Spinal cord (tissue), 10 donors: ENCODE data around the gene CCDC186. TPM values are rescaled to one million over a fixed set of nuclear protein-coding genes. Genes with fewer than 3 reads are reported as not detected.
"Not testable (repeated sequence)": the region's sequence is repeated elsewhere in the genome, so short reads cannot be mapped to it uniquely, and the experiment has no call there.

Experiments used
- DNase-seq, 6 donors: peaks; one replicate each; pipeline versions ENCODE4 v3.0.0 to v3.0.0-alpha.2; 2013 to 2015; ENCODE audit warnings: low spot score in 6 of 6, low read depth in 4 of 6
- H3K27ac ChIP-seq: one replicate; pipeline ENCODE4 v1.5.1; 2013; ENCODE audit warnings: low read depth, low read length, control low read depth
- H3K27me3 ChIP-seq: one replicate; pipeline ENCODE4 v1.6.1; 2013; ENCODE audit warnings: low read length; ENCODE audit not compliant: control insufficient read depth, insufficient read depth
- H3K36me3 ChIP-seq: one replicate; pipeline ENCODE4 v1.6.1; 2013; ENCODE audit warnings: low read length; ENCODE audit not compliant: control insufficient read depth, insufficient read depth
- H3K4me1 ChIP-seq: one replicate; pipeline ENCODE4 v1.6.1; 2013; ENCODE audit warnings: low read length; ENCODE audit not compliant: control insufficient read depth, insufficient read depth
- H3K4me3 ChIP-seq: one replicate; pipeline ENCODE4 v1.5.1; 2013; ENCODE audit warnings: low read depth, low read length, control low read depth
- H3K9me3 ChIP-seq: one replicate; pipeline ENCODE4 v1.6.1; 2013; ENCODE audit warnings: low read length; ENCODE audit not compliant: control insufficient read depth, insufficient read depth
- WGBS: methylation state at CpG from one replicate; pipeline ENCODE4 v1.1.5; 2013; ENCODE audit warnings: missing lambda C conversion rate; ENCODE audit not compliant: insufficient coverage; 5-methylcytosine and 5-hydroxymethylcytosine counted together
- polyA plus RNA-seq, 2 donors: library from polyadenylated mRNA; unstranded; fragments of 120-200 nt; gene quantifications; one replicate each; pipeline ENCODE4 v1.2.1, GENCODE V29; 2013; ENCODE audit not compliant: insufficient read length in 2 of 2
- total RNA-seq, 2 donors: library from RNA; depleted of rRNA in 1 of 2; stranded (reverse); fragments of 120-200 nt in 1 of 2; fragments of >200 nt in 1 of 2; gene quantifications; one replicate each; pipeline versions ENCODE4 v1.2.3 to v1.2.4, GENCODE V29; 2013 to 2014
- donor health status: healthy.

The CCDC186 gene
- total and polyA plus RNA-seq, 4 donors, result 18.0 to 50.7 (median 22.4) TPM

- H3K4me3 ChIP-seq, result no peak overlapping the region
- H3K27me3 ChIP-seq, result no peaks in the 10 kb centered on the region
- H3K36me3 ChIP-seq, result no peaks in the 10 kb centered on the region
- H3K27ac ChIP-seq, result no peak overlapping the region
- no peak for DNase-seq
- WGBS, result 80% methylated on average over 1 of the region's 3 CpGs
- H3K4me1 ChIP-seq, result peaks cover 4% of the 10 kb centered on the region
- H3K9me3 ChIP-seq, result no peaks in the 10 kb centered on the region
These were observed 7.5 kb downstream of the CCDC186 start for GRCh38 chr10:114166494-114166893.

GRCh38 chr10:114166043-114166442 lies 8.0 kb downstream of the CCDC186 start:
- Histone ChIP-seq H3K27ac (no peak overlapping the region), H3K27me3 (no peaks in the 10 kb centered on the region), H3K4me1 (peaks cover 4% of the 10 kb centered on the region), H3K9me3 (no peaks in the 10 kb centered on the region), H3K36me3 (no peaks in the 10 kb centered on the region), H3K4me3 (no peak overlapping the region)
- 100% methylated on average over 1 of the region's 3 CpGs for WGBS
- no peak for DNase-seq

- no peak for DNase-seq
- no peak overlapping the region for H3K4me3 ChIP-seq
- H3K27me3 ChIP-seq, result no peaks in the 10 kb centered on the region
- no peaks in the 10 kb centered on the region for H3K36me3 ChIP-seq
- H3K4me1 ChIP-seq, result peaks cover 4% of the 10 kb centered on the region
- no peaks in the 10 kb centered on the region for H3K9me3 ChIP-seq
- H3K27ac ChIP-seq, result no peak overlapping the region
- WGBS, result no CpG with 5 or more reads among the region's 2 CpGs
These were observed 10.9 kb downstream of the CCDC186 start for GRCh38 chr10:114163062-114163461.

- peaks cover 7% of the 10 kb centered on the region for H3K36me3 ChIP-seq
- no peak overlapping the region for H3K4me3 ChIP-seq
- no peaks in the 10 kb centered on the region for H3K9me3 ChIP-seq
- H3K4me1 ChIP-seq, result no peaks in the 10 kb centered on the region
- WGBS, result no CpG with 5 or more reads among the region's 2 CpGs
- no peak for DNase-seq
- no peaks in the 10 kb centered on the region for H3K27me3 ChIP-seq
- H3K27ac ChIP-seq, result no peak overlapping the region
These were observed 16.1 kb downstream of the CCDC186 start for GRCh38 chr10:114157912-114158311.

GRCh38 chr10:114151892-114152291 lies 22.1 kb downstream of the CCDC186 start:
- WGBS, result no CpG with 5 or more reads among the region's 1 CpG
- Histone ChIP-seq H3K9me3 (no peaks in the 10 kb centered on the region), H3K4me1 (no peaks in the 10 kb centered on the region), H3K27ac (no peak overlapping the region), H3K27me3 (no peaks in the 10 kb centered on the region), H3K36me3 (peaks cover 10% of the 10 kb centered on the region), H3K4me3 (no peak overlapping the region)
- DNase-seq, result no peak

GRCh38 chr10:114151486-114151885 lies 22.5 kb downstream of the CCDC186 start:
- no CpG with 5 or more reads among the region's 2 CpGs for WGBS

GRCh38 chr10:114149476-114149875 lies 24.5 kb downstream of the CCDC186 start:
- 94% methylated on average over 2 of the region's 3 CpGs for WGBS
- DNase-seq, H3K27ac ChIP-seq, H3K36me3 ChIP-seq, H3K4me3 ChIP-seq, H3K4me1 ChIP-seq, H3K9me3 ChIP-seq, H3K27me3 ChIP-seq: not testable (repeated sequence)

More at GRCh38 chr10:114151486-114151885, 22.5 kb downstream of the CCDC186 start:
- Histone ChIP-seq H3K36me3 (peaks cover 10% of the 10 kb centered on the region), H3K27me3 (no peaks in the 10 kb centered on the region), H3K27ac (no peak overlapping the region), H3K9me3 (no peaks in the 10 kb centered on the region), H3K4me3 (no peak overlapping the region), H3K4me1 (no peaks in the 10 kb centered on the region)
- no peak for DNase-seq

- WGBS, result no CpG with 5 or more reads among the region's 1 CpG
- no peaks in the 10 kb centered on the region for H3K27me3 ChIP-seq
- H3K4me1 ChIP-seq, result no peaks in the 10 kb centered on the region
- no peaks in the 10 kb centered on the region for H3K9me3 ChIP-seq
- H3K4me3 ChIP-seq, result no peak overlapping the region
- DNase-seq, result no peak
- H3K27ac ChIP-seq, result no peak overlapping the region
- peaks cover 3% of the 10 kb centered on the region for H3K36me3 ChIP-seq
These were observed 30.8 kb downstream of the CCDC186 start for GRCh38 chr10:114143160-114143559.

- Histone ChIP-seq H3K4me1 (no peaks in the 10 kb centered on the region), H3K36me3 (peaks cover 3% of the 10 kb centered on the region)
- WGBS, result 78% methylated on average over 3 of the region's 3 CpGs
These were observed 32.0 kb downstream of the CCDC186 start for GRCh38 chr10:114142018-114142417.

GRCh38 chr10:114140827-114141226 lies 33.2 kb downstream of the CCDC186 start:
- not testable (repeated sequence) for H3K27ac ChIP-seq, H3K4me1 ChIP-seq, H3K27me3 ChIP-seq, H3K4me3 ChIP-seq, H3K36me3 ChIP-seq, H3K9me3 ChIP-seq, DNase-seq
- WGBS, result 100% methylated on average over 1 of the region's 2 CpGs

More at GRCh38 chr10:114142018-114142417, 32.0 kb downstream of the CCDC186 start:
- H3K27ac ChIP-seq, result no peak overlapping the region
- H3K27me3 ChIP-seq, result no peaks in the 10 kb centered on the region
- no peak for DNase-seq
- H3K9me3 ChIP-seq, result no peaks in the 10 kb centered on the region
- H3K4me3 ChIP-seq, result no peak overlapping the region
